ENCODE data around the gene NELFCD. TPM values are rescaled to one million over a fixed set of nuclear protein-coding genes. Genes with fewer than 3 reads are reported as not detected.

Gene NELFCD
- total RNA-seq, 1 experiment from 2014 or later, result 50.0 TPM

- DNase-seq (ENCODE audit: low read depth in 1 of 2, low spot score in 2 of 2), result no peak
- Histone ChIP-seq H3K36me3 (no peaks in the 10 kb centered on the region), H3K27me3 (replicated peaks) (no peaks in the 10 kb centered on the region), H3K9me3 (replicated peaks) (no peaks in the 10 kb centered on the region), H3K27ac (peak overlapping the region; percentile 68), H3K4me3 (no peak overlapping the region), H3K4me1 (replicated peaks) (peaks cover 62% of the 10 kb centered on the region)
Measured at GRCh38 chr20:59013031-59013951, 32.2 kb downstream of the NELFCD start.

- H3K27ac ChIP-seq, result peak overlapping the region; percentile 68
- peaks cover under 1% of the 10 kb centered on the region; the same call in 1 of the 2 replicates for H3K36me3 ChIP-seq
- DNase-seq (ENCODE audit: low read depth in 1 of 2, low spot score in 2 of 2), result peak; percentile 66 to 78
- no peaks in the 10 kb centered on the region for H3K9me3 ChIP-seq (replicated peaks)
- no peak overlapping the region for H3K4me3 ChIP-seq
- peaks cover 62% of the 10 kb centered on the region for H3K4me1 ChIP-seq (replicated peaks)
- H3K27me3 ChIP-seq (replicated peaks), result no peaks in the 10 kb centered on the region
Measured at GRCh38 chr20:59013959-59014608, 33.0 kb downstream of the NELFCD start.

- H3K4me3 ChIP-seq, result no peak overlapping the region
- peaks cover 62% of the 10 kb centered on the region for H3K4me1 ChIP-seq (replicated peaks)
- peak overlapping the region; percentile 68 for H3K27ac ChIP-seq
- H3K27me3 ChIP-seq (replicated peaks), result no peaks in the 10 kb centered on the region
- peaks cover 2% of the 10 kb centered on the region; the same call in 1 of the 2 replicates for H3K36me3 ChIP-seq
- no peaks in the 10 kb centered on the region for H3K9me3 ChIP-seq (replicated peaks)
- DNase-seq (ENCODE audit: low read depth in 1 of 2, low spot score in 2 of 2), result no peak
Measured at GRCh38 chr20:59014680-59015389, 33.8 kb downstream of the NELFCD start.

- H3K9me3 ChIP-seq (replicated peaks), result no peaks in the 10 kb centered on the region
- H3K36me3 ChIP-seq, result peaks cover 2% of the 10 kb centered on the region; the same call in 1 of the 2 replicates
- peaks cover 57% of the 10 kb centered on the region for H3K4me1 ChIP-seq (replicated peaks)
- H3K27me3 ChIP-seq (replicated peaks), result no peaks in the 10 kb centered on the region
- no peak overlapping the region for H3K27ac ChIP-seq
- no peak for DNase-seq (ENCODE audit: low read depth in 1 of 2, low spot score in 2 of 2)
- H3K4me3 ChIP-seq, result no peak overlapping the region
Measured at GRCh38 chr20:59015411-59015810, 34.4 kb downstream of the NELFCD start.

GRCh38 chr20:59015812-59016711 lies 35.0 kb downstream of the NELFCD start:
- Histone ChIP-seq H3K27me3 (replicated peaks) (no peaks in the 10 kb centered on the region), H3K4me3 (no peak overlapping the region), H3K36me3 (peaks cover 2% of the 10 kb centered on the region; the same call in 1 of the 2 replicates), H3K27ac (no peak overlapping the region), H3K4me1 (replicated peaks) (peaks cover 50% of the 10 kb centered on the region), H3K9me3 (replicated peaks) (no peaks in the 10 kb centered on the region)
- no peak for DNase-seq (ENCODE audit: low read depth in 1 of 2, low spot score in 2 of 2)

DNA sequence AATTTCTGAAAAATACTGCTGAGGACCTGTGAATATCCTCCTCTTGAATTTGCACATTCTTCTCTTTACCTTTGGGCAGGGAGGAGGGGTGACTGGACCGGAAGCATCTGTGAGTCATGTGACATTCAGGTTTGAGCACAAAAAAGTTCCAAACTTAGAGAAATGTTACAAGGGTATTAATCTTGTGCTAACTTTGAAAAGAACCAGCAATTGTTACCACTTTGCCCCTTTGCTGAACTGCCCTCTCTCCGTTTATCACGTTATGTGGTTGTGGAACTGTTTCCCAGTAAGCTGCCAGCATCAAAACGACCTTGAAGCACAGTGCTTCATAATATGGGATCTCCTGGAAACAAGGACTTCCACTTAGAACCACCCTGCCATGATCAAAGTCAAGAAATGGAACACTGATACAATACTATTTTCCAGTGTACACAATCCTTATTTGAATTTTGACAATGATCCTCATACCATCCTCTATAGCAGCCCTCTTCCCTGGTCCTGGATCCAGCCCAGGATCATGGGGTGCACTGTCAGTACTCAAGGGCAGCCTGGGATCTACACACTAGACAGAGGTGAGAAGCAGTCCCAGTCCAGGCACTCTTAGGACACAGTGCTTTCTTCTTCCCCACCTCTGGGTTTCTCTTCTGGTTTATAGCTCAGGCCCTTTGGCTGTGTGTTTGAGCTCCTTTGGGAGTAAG lies 35.9 kb downstream of the NELFCD start:
- H3K9me3 ChIP-seq (replicated peaks), result no peaks in the 10 kb centered on the region
- DNase-seq (ENCODE audit: low read depth in 1 of 2, low spot score in 2 of 2), result no peak
- H3K36me3 ChIP-seq, result peaks cover 6% of the 10 kb centered on the region
- H3K27ac ChIP-seq, result peak overlapping the region; percentile 19; the same call in 1 of the 2 replicates
- H3K27me3 ChIP-seq (replicated peaks), result no peaks in the 10 kb centered on the region
- H3K4me3 ChIP-seq, result no peak overlapping the region
- H3K4me1 ChIP-seq (replicated peaks), result peaks cover 42% of the 10 kb centered on the region

GRCh38 chr20:59017493-59018231 lies 36.6 kb downstream of the NELFCD start:
- peaks cover 9% of the 10 kb centered on the region for H3K36me3 ChIP-seq
- no peak for DNase-seq (ENCODE audit: low read depth in 1 of 2, low spot score in 2 of 2)
- H3K27ac ChIP-seq, result no peak overlapping the region
- no peak overlapping the region for H3K4me3 ChIP-seq
- peaks cover 35% of the 10 kb centered on the region for H3K4me1 ChIP-seq (replicated peaks)
- no peaks in the 10 kb centered on the region for H3K9me3 ChIP-seq (replicated peaks)
- H3K27me3 ChIP-seq (replicated peaks), result no peaks in the 10 kb centered on the region

- H3K36me3 ChIP-seq, result peaks cover 21% of the 10 kb centered on the region
- no peaks in the 10 kb centered on the region for H3K9me3 ChIP-seq (replicated peaks)
Measured at GRCh38 chr20:59018817-59019216, 37.8 kb downstream of the NELFCD start.

DNA sequence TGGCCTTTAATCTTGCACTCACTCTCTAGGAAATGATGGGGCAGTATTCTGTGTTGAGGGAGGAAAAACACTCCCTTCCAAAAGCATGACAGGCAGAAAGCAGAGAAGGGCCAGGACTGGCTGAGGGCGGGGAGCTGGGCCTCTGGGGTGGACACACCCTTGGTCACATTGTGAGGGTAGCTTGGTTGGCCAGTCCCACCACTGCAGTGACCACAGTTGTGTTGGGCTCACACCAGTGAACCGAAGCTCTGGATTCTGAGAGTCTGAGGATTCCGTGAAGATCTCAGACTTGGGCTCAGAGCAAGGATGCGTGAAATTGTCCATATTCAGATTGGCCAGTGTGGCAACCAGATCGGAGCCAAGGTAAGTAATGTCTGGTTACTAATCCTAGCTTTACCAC lies 38.2 kb downstream of the NELFCD start, which contains the start of gene TUBB1:
TUBB1 (plus strand) TSS at position 213 of the 400 bp plus-strand sequence; CDS start at position 307, 94 bp downstream.
- Histone ChIP-seq H3K27ac (no peak within 1 kb of the TSS), H3K9me3 (replicated peaks) (no peaks in the 10 kb centered on the region), H3K4me1 (replicated peaks) (peaks cover 22% of the 10 kb centered on the region), H3K4me3 (no peak within 1 kb of the TSS), H3K27me3 (replicated peaks) (no peaks in the 10 kb centered on the region), H3K36me3 (peaks cover 25% of the 10 kb centered on the region)
- no peak for DNase-seq (ENCODE audit: low read depth in 1 of 2, low spot score in 2 of 2)

More at GRCh38 chr20:59018817-59019216, 37.8 kb downstream of the NELFCD start:
- Histone ChIP-seq H3K27ac (no peak overlapping the region), H3K27me3 (replicated peaks) (no peaks in the 10 kb centered on the region), H3K4me1 (replicated peaks) (peaks cover 26% of the 10 kb centered on the region), H3K4me3 (no peak overlapping the region)
- DNase-seq (ENCODE audit: low read depth in 1 of 2, low spot score in 2 of 2), result no peak

DNA sequence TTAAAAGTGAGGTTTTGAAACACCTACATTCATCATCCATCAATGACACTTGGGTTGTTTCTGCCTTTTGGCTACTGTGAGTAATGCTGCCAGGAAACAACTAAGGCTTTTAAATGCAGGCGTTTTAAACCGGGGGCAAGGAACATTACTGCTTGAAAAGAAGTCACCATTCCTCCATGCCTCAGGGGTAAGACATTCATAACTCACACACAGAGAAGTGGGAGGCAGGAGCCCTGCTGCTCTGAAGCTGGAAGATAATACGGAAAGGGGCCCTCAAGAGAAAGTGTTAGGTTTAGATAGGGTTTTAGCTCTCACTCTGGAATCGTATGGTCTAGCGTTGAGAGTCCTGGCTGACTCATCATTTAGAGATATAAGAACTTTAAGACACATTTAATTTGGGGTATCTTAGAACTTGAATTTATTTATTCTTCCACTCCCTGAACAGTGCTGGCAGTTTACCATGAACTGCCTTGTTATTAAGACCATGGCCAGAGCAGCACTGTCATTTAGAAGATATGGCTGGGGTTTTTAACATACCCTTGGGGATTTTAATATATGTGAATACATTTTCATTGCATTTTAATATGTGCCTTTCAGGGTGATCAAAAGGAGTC lies 40.0 kb downstream of the NELFCD start:
- H3K27ac ChIP-seq, result no peak overlapping the region
- H3K4me3 ChIP-seq, result no peak overlapping the region
- no peak for DNase-seq (ENCODE audit: low read depth in 1 of 2, low spot score in 2 of 2)

GRCh38 chr20:59022754-59023153 lies 41.7 kb downstream of the NELFCD start:
- Histone ChIP-seq H3K9me3 (replicated peaks) (no peaks in the 10 kb centered on the region), H3K4me3 (no peak overlapping the region), H3K27ac (no peak overlapping the region), H3K27me3 (replicated peaks) (no peaks in the 10 kb centered on the region), H3K36me3 (peaks cover 60% of the 10 kb centered on the region), H3K4me1 (replicated peaks) (peaks cover 1% of the 10 kb centered on the region)
- DNase-seq (ENCODE audit: low read depth in 1 of 2, low spot score in 2 of 2), result no peak

More for the DNA sequence above, 40.0 kb downstream of the NELFCD start:
- Histone ChIP-seq H3K4me1 (replicated peaks) (peaks cover 13% of the 10 kb centered on the region), H3K27me3 (replicated peaks) (no peaks in the 10 kb centered on the region), H3K9me3 (replicated peaks) (no peaks in the 10 kb centered on the region), H3K36me3 (peaks cover 43% of the 10 kb centered on the region)

Measured in SJSA1 (cell line).